HepG2 (cell line): ENCODE data around the gene GEMIN2. TPM values are rescaled to one million over a fixed set of nuclear protein-coding genes. Genes with fewer than 3 reads are reported as not detected.
A peak's percentile ranks its signal among the peaks of the same experiment; 100 is the strongest.

Experiments
- BORCS8-MEF2B ChIP-seq: sonication (generic); formaldehyde crosslinking; IDR thresholded peaks from 2 replicates; pipeline ENCODE4 v1.8.0; 2022; ENCODE audit warnings: mild to moderate bottlenecking, missing genetic modification reagents
- CSRNP2 ChIP-seq: sonication (generic); formaldehyde crosslinking; conservative IDR thresholded peaks from 2 replicates; pipeline ENCODE4 v1.8.0; 2022; ENCODE audit warnings: low read depth, missing genetic modification reagents
- DNMT3B ChIP-seq: conservative IDR thresholded peaks from 2 replicates; pipeline ENCODE4 v1.6.1; 2016; ENCODE audit warnings: missing biosample characterization, control low read depth
- ESRRA ChIP-seq: sonication (generic); formaldehyde crosslinking; IDR thresholded peaks from 2 replicates; pipeline ENCODE4 v1.5.1; 2020; ENCODE audit warnings: mild to moderate bottlenecking, low read depth, missing genetic modification reagents
- ETS1 ChIP-seq: sonication (generic); formaldehyde crosslinking; IDR thresholded peaks from 2 replicates; pipeline ENCODE4 v1.4.0; 2020; ENCODE audit warnings: missing genetic modification reagents
- FOXA3 ChIP-seq: IDR thresholded peaks from 2 replicates; pipeline ENCODE4 v1.6.1; 2016; ENCODE audit warnings: missing genetic modification reagents, missing compliant biosample characterization
- GZF1 ChIP-seq: sonication (generic); formaldehyde crosslinking; IDR thresholded peaks from 2 replicates; pipeline ENCODE4 v1.5.1; 2020; ENCODE audit warnings: mild to moderate bottlenecking, missing genetic modification reagents
- HMGXB4 ChIP-seq, 2 experiments: sonication (generic) in 1 of 2; formaldehyde crosslinking in 1 of 2; IDR thresholded peaks; 2 replicates each; pipeline versions ENCODE4 v1.4.0 to v1.6.1; 2018 to 2020; ENCODE audit warnings: missing genetic modification reagents in 2 of 2, borderline replicate concordance in 1 of 2, low read depth in 1 of 2, mild to moderate bottlenecking in 1 of 2, missing biosample characterization in 1 of 2
- HOXD1 ChIP-seq: sonication (generic); formaldehyde crosslinking; IDR thresholded peaks from 2 replicates; pipeline ENCODE4 v1.5.0; 2020; ENCODE audit warnings: missing genetic modification reagents
- ISL2 ChIP-seq: sonication (generic); formaldehyde crosslinking; IDR thresholded peaks from 2 replicates; pipeline ENCODE4 v1.5.0; 2020; ENCODE audit warnings: missing genetic modification reagents
- RFX3 ChIP-seq: IDR thresholded peaks from 2 replicates; pipeline ENCODE4 v1.6.1; 2016; ENCODE audit warnings: missing biosample characterization, missing genetic modification reagents
- RFXANK ChIP-seq: IDR thresholded peaks from 2 replicates; pipeline ENCODE4 v1.6.1; 2016
- TEAD3 ChIP-seq: optimal IDR thresholded peaks from 2 replicates; pipeline ENCODE3; 2016; ENCODE audit warnings: borderline replicate concordance
- ZBTB25 ChIP-seq: IDR thresholded peaks from 2 replicates; pipeline ENCODE4 v1.6.1; 2018; ENCODE audit warnings: missing genetic modification reagents
- ZFP36L1 ChIP-seq: sonication (generic); formaldehyde crosslinking; IDR thresholded peaks from 2 replicates; pipeline ENCODE4 v1.8.0; 2022; ENCODE audit warnings: mild to moderate bottlenecking, missing genetic modification reagents, moderate library complexity
- ZFYVE20 ChIP-seq: sonication (generic); formaldehyde crosslinking; IDR thresholded peaks from 2 replicates; pipeline ENCODE4 v1.8.0; 2023; ENCODE audit warnings: low read depth, mild to moderate bottlenecking, moderate library complexity, missing genetic modification reagents, borderline replicate concordance
- ZMYM3 ChIP-seq: sonication (generic); formaldehyde crosslinking; IDR thresholded peaks from 2 replicates; pipeline ENCODE4 v1.5.1; 2020; ENCODE audit warnings: mild to moderate bottlenecking, missing genetic modification reagents
- ZNF326 ChIP-seq: sonication (generic); formaldehyde crosslinking; IDR thresholded peaks from 2 replicates; pipeline ENCODE4 v1.4.0; 2020; ENCODE audit warnings: missing genetic modification reagents, borderline replicate concordance
- ZNF337 ChIP-seq: sonication (generic); formaldehyde crosslinking; IDR thresholded peaks from 2 replicates; pipeline ENCODE4 v1.5.1; 2020; ENCODE audit warnings: missing genetic modification reagents, low read depth, mild to moderate bottlenecking, borderline replicate concordance
- ZNF367 ChIP-seq: sonication (generic); formaldehyde crosslinking; IDR thresholded peaks from 2 replicates; pipeline ENCODE4 v1.4.0; 2020; ENCODE audit warnings: missing genetic modification reagents, borderline replicate concordance
- ZNF382 ChIP-seq: sonication (generic); formaldehyde crosslinking; IDR thresholded peaks from 2 replicates; pipeline ENCODE4 v1.5.0; 2020; ENCODE audit warnings: missing genetic modification reagents, mild to moderate bottlenecking, borderline replicate concordance
- ZNF543 ChIP-seq: sonication (generic); formaldehyde crosslinking; IDR thresholded peaks from 2 replicates; pipeline ENCODE4 v1.4.0; 2020; ENCODE audit warnings: mild to moderate bottlenecking, missing genetic modification reagents
- ZNF552 ChIP-seq: sonication (generic); formaldehyde crosslinking; IDR thresholded peaks from 2 replicates; pipeline ENCODE4 v1.9.0; 2022; ENCODE audit warnings: missing genetic modification reagents, mild to moderate bottlenecking, borderline replicate concordance
- ZSCAN25 ChIP-seq: sonication (generic); formaldehyde crosslinking; IDR thresholded peaks from 2 replicates; pipeline ENCODE4 v1.8.0; 2022; ENCODE audit warnings: mild to moderate bottlenecking, missing genetic modification reagents
- polyA plus RNA-seq, 8 experiments: library from polyadenylated mRNA; depleted of rRNA in 3 of 8; stranded (reverse) in 7 of 8; unstranded in 1 of 8; fragments of >200 nt; fragmentation: Illumina TruSeq in 4 of 8; extraction: Trizol in 4 of 8; gene quantifications; 2 replicates each; pipeline versions ENCODE4 v1.2.1 to v1.2.3, GENCODE V29; 2011 to 2016; ENCODE audit warnings: low read depth in 4 of 8, missing spikeins in 1 of 8, mixed read lengths in 1 of 8; ENCODE audit not compliant: insufficient read depth in 1 of 8
- total RNA-seq, 5 experiments: library from RNA; depleted of rRNA; stranded (reverse); fragments of >200 nt; fragmentation: Illumina TruSeq; extraction: Trizol; gene quantifications; 2 replicates each; pipeline ENCODE4 v1.2.3, GENCODE V29; 2016; ENCODE audit warnings: low read depth in 1 of 5

Gene GEMIN2
- total and polyA plus RNA-seq, 2 of the 13 experiments (the other 11 are each of a cell fraction or from before 2014, with no cell fraction given): 54.8 to 110 TPM

GRCh38 chr14:39102969-39103957 is 10.9 kb upstream of the GEMIN2 start, which contains the start of gene SEC23A (continued):
- TF ChIP-seq CSRNP2 (0 out of 2 replicates have a peak, but pooled peaks have one; percentile 94), TEAD3 (CRISPR knock-in tag) (peak; percentile 95), ETS1 (CRISPR knock-in tag) (peak; percentile 93; the same call in 1 of the 2 replicates), ZFYVE20 (CRISPR knock-in tag) (peak; percentile 82; the same call in 1 of the 2 replicates), ZNF367 (peak; percentile 95), ZNF337 (CRISPR knock-in tag) (peak; percentile 83; the same call in 1 of the 2 replicates), ISL2 (CRISPR knock-in tag) (peak; percentile 86), ESRRA (CRISPR knock-in tag) (peak; percentile 87), ZNF552 (CRISPR knock-in tag) (peak; percentile 99), FOXA3 (peak; percentile 85), ZNF543 (CRISPR knock-in tag) (peak; percentile 61), ZMYM3 (CRISPR knock-in tag) (peak; percentile 86), ZNF382 (CRISPR knock-in tag) (no peak), HOXD1 (CRISPR knock-in tag) (peak; percentile 96), ZSCAN25 (peak; percentile 96), HMGXB4 (CRISPR knock-in tag; IDR thresholded peaks at IDR 0.05; ENCODE audit: borderline replicate concordance in 1 of 2, low read depth in 1 of 2) (peak; percentile 96 to 100), ZBTB25 (CRISPR knock-in tag) (peak; percentile 100), BORCS8-MEF2B (CRISPR knock-in tag) (peak; percentile 99), RFX3 (CRISPR knock-in tag) (peak; percentile 11; the same call in 1 of the 2 replicates), DNMT3B (CRISPR knock-in tag) (peak; percentile 95), ZFP36L1 (CRISPR knock-in tag) (peak; percentile 98), RFXANK (CRISPR knock-in tag) (peak; percentile 83; the same call in 1 of the 2 replicates), GZF1 (CRISPR knock-in tag) (peak; percentile 91), ZNF326 (peak; percentile 45; the same call in 1 of the 2 replicates)
